Measurements from ENCODE around the gene KCNIP3.
A peak's percentile ranks its signal among the peaks of the same experiment; 100 is the strongest.
"Not testable (repeated sequence)": the region's sequence is repeated elsewhere in the genome, so short reads cannot be mapped to it uniquely, and the experiment has no call there.

The KCNIP3 gene

GRCh38 chr2:95375532-95376150, 78.5 kb downstream of the KCNIP3 start:
- Mint-ChIP-seq H3K9me3 (no peaks in the 10 kb centered on the region), H3K4me1 (peaks cover 5% of the 10 kb centered on the region), H3K27ac (no peak overlapping the region), H3K27me3 (peaks cover 28% of the 10 kb centered on the region), H3K4me3 (no peak overlapping the region), H3K36me3 (no peaks in the 10 kb centered on the region)
- no peak for DNase-seq
- CTCF ChIA-PET, result interaction anchor here (0.9 kb wide), 1 partner anchor 14 kb away, joined by 3 read pairs; no protein-coding TSS in a partner anchor

GRCh38 chr2:95376311-95377215, 79.4 kb downstream of the KCNIP3 start:
- Mint-ChIP-seq H3K27ac (no peak overlapping the region), H3K27me3 (peaks cover 27% of the 10 kb centered on the region), H3K4me1 (peaks cover 5% of the 10 kb centered on the region), H3K9me3 (no peaks in the 10 kb centered on the region), H3K4me3 (no peak overlapping the region), H3K36me3 (no peaks in the 10 kb centered on the region)
- DNase-seq, result peak; percentile 19
- CTCF ChIA-PET, result no interaction called here

GRCh38 chr2:95377216-95378123, 80.3 kb downstream of the KCNIP3 start:
- no peak overlapping the region for H3K4me3 Mint-ChIP-seq
- no peaks in the 10 kb centered on the region for H3K9me3 Mint-ChIP-seq

GRCh38 chr2:95378281-95378680, 81.1 kb downstream of the KCNIP3 start:
- H3K9me3 Mint-ChIP-seq, H3K4me1 Mint-ChIP-seq, DNase-seq, H3K4me3 Mint-ChIP-seq, H3K36me3 Mint-ChIP-seq, H3K27ac Mint-ChIP-seq: not testable (repeated sequence)
- H3K27me3 Mint-ChIP-seq, result peaks cover 21% of the 10 kb centered on the region
- CTCF ChIA-PET, result interaction anchor here (3.6 kb wide), 1 partner anchor 10 kb away, joined by 22 read pairs; no protein-coding TSS in a partner anchor

More at GRCh38 chr2:95377216-95378123, 80.3 kb downstream of the KCNIP3 start:
- Mint-ChIP-seq H3K4me1 (peaks cover 5% of the 10 kb centered on the region), H3K27ac (no peak overlapping the region), H3K27me3 (peaks cover 21% of the 10 kb centered on the region), H3K36me3 (no peaks in the 10 kb centered on the region)
- CTCF ChIA-PET, result interaction anchor here (3.6 kb wide), 1 partner anchor 11 kb away, joined by 22 read pairs; no protein-coding TSS in a partner anchor
- peak; percentile 18 for DNase-seq

- Mint-ChIP-seq H3K36me3 (no peaks in the 10 kb centered on the region), H3K4me1 (peaks cover 5% of the 10 kb centered on the region), H3K27me3 (peaks cover 21% of the 10 kb centered on the region), H3K4me3 (no peak overlapping the region), H3K9me3 (no peaks in the 10 kb centered on the region), H3K27ac (no peak overlapping the region)
- peak; percentile 20 for DNase-seq
- CTCF ChIA-PET, result interaction anchor here (1.7 to 3.6 kb wide), 2 partner anchors 9 to 34 kb away, joined by 5 to 22 read pairs; no protein-coding TSS in a partner anchor
These were observed 82.3 kb downstream of the KCNIP3 start for GRCh38 chr2:95379371-95379831.

- no peak for DNase-seq
- Mint-ChIP-seq H3K36me3 (no peaks in the 10 kb centered on the region), H3K4me1 (peaks cover 2% of the 10 kb centered on the region), H3K27ac (no peak overlapping the region), H3K4me3 (no peak overlapping the region), H3K27me3 (peaks cover 15% of the 10 kb centered on the region), H3K9me3 (no peaks in the 10 kb centered on the region)
- CTCF ChIA-PET, result interaction anchor here (1.7 to 3.6 kb wide), 2 partner anchors 8 to 35 kb away, joined by 5 to 22 read pairs; no protein-coding TSS in a partner anchor
These were observed 83.1 kb downstream of the KCNIP3 start for GRCh38 chr2:95380280-95380679.

- no peaks in the 10 kb centered on the region for H3K9me3 Mint-ChIP-seq
- no peak overlapping the region for H3K4me3 Mint-ChIP-seq
- CTCF ChIA-PET, result interaction anchor here (3.6 kb wide), 1 partner anchor 8 kb away, joined by 22 read pairs; no protein-coding TSS in a partner anchor
- no peak for DNase-seq
- peaks cover 2% of the 10 kb centered on the region for H3K4me1 Mint-ChIP-seq
- H3K36me3 Mint-ChIP-seq, result no peaks in the 10 kb centered on the region
- H3K27ac Mint-ChIP-seq, result no peak overlapping the region
- peaks cover 12% of the 10 kb centered on the region for H3K27me3 Mint-ChIP-seq
These were observed 83.6 kb downstream of the KCNIP3 start for GRCh38 chr2:95380731-95381130.

- Mint-ChIP-seq H3K27me3 (peaks cover 8% of the 10 kb centered on the region), H3K4me1 (no peaks in the 10 kb centered on the region), H3K27ac (no peak overlapping the region), H3K9me3 (no peaks in the 10 kb centered on the region), H3K4me3 (no peak overlapping the region), H3K36me3 (no peaks in the 10 kb centered on the region)
- DNase-seq, result peak; percentile 8
- CTCF ChIA-PET, result interaction anchor here (3.6 kb wide), 1 partner anchor 7 kb away, joined by 22 read pairs; no protein-coding TSS in a partner anchor
These were observed 84.4 kb downstream of the KCNIP3 start for GRCh38 chr2:95381212-95382191.

GRCh38 chr2:95382192-95382591, 85.0 kb downstream of the KCNIP3 start:
- Mint-ChIP-seq H3K4me3 (no peak overlapping the region), H3K27me3 (peaks cover 8% of the 10 kb centered on the region), H3K9me3 (no peaks in the 10 kb centered on the region), H3K4me1 (no peaks in the 10 kb centered on the region), H3K36me3 (no peaks in the 10 kb centered on the region), H3K27ac (no peak overlapping the region)
- CTCF ChIA-PET, result no interaction called here
- DNase-seq, result peak; percentile 15

GRCh38 chr2:95382686-95383634, 85.8 kb downstream of the KCNIP3 start:
- peak; percentile 10 for DNase-seq
- Mint-ChIP-seq H3K27me3 (peaks cover 10% of the 10 kb centered on the region), H3K4me3 (no peak overlapping the region), H3K4me1 (no peaks in the 10 kb centered on the region), H3K9me3 (no peaks in the 10 kb centered on the region), H3K27ac (no peak overlapping the region), H3K36me3 (no peaks in the 10 kb centered on the region)
- CTCF ChIA-PET, result no interaction called here

GRCh38 chr2:95383635-95384027, 86.5 kb downstream of the KCNIP3 start:
- DNase-seq, result no peak
- H3K4me3 Mint-ChIP-seq, result no peak overlapping the region
- H3K27ac Mint-ChIP-seq, result no peak overlapping the region
- no peaks in the 10 kb centered on the region for H3K36me3 Mint-ChIP-seq
- H3K27me3 Mint-ChIP-seq, result peaks cover 14% of the 10 kb centered on the region
- H3K9me3 Mint-ChIP-seq, result no peaks in the 10 kb centered on the region
- CTCF ChIA-PET, result no interaction called here
- H3K4me1 Mint-ChIP-seq, result no peaks in the 10 kb centered on the region

Measured in activated naive CD4-positive, alpha-beta T cell treated with anti-CD3 and anti-CD28 coated beads, Interleukin-2, amount 10 ng/mL, durations not matched to agents 7 days and 5 days (primary cell).